ENCODE measurements around the gene CBLC. TPM values are rescaled to one million over a fixed set of nuclear protein-coding genes. Genes with fewer than 3 reads are reported as not detected.

The CBLC gene
- polyA plus RNA-seq, 1 donor from 2014 or later = not detected

- no peaks in the 10 kb centered on the region for H4K20me1 ChIP-seq (ENCODE audit: insufficient read depth)
- no peaks in the 10 kb centered on the region for H3K9me3 ChIP-seq (ENCODE audit: low read length)
- peak overlapping the region; percentile 58 for H3K9ac ChIP-seq (ENCODE audit: low read length)
- no peaks in the 10 kb centered on the region for H3K9me2 ChIP-seq (ENCODE audit: insufficient read depth, low read length)
- H3K27me3 ChIP-seq (ENCODE audit: insufficient read depth, low read depth, low read length) = peaks cover 50% of the 10 kb centered on the region
- no peak overlapping the region for H3K4me2 ChIP-seq (ENCODE audit: low read length)
- no peak overlapping the region for H3K27ac ChIP-seq (ENCODE audit: low read length)
- no peak for TF ChIP-seq REST (IDR thresholded peaks at IDR 0.05; ENCODE audit: borderline replicate concordance)
- no peak for TF ChIP-seq MXI1 (conservative IDR thresholded peaks at IDR 0.05; ENCODE audit: poor library complexity, severe bottlenecking)
- TF ChIP-seq TAF1 (IDR thresholded peaks at IDR 0.05; ENCODE audit: low read depth) = no peak
- TF ChIP-seq CTCF (IDR thresholded peaks at IDR 0.05; ENCODE audit: poor library complexity, severe bottlenecking) = no peak
- TF ChIP-seq EZH2 (IDR thresholded peaks at IDR 0.05; ENCODE audit: borderline replicate concordance, insufficient read depth, low read length, poor library complexity, severe bottlenecking) = no peak
- peak overlapping the region; percentile 76 for H3K4me3 ChIP-seq (ENCODE audit: low read length)
- H3F3A ChIP-seq (ENCODE audit: insufficient read depth, low read length, poor library complexity, severe bottlenecking) = no peaks in the 10 kb centered on the region
- H3K36me3 ChIP-seq (ENCODE audit: insufficient read depth, low read length) = no peaks in the 10 kb centered on the region
- H3K79me2 ChIP-seq (replicated peaks; ENCODE audit: insufficient read depth, low read length) = no peaks in the 10 kb centered on the region
- no peak overlapping the region for H2AFZ ChIP-seq (ENCODE audit: low read depth, low read length)
These were observed 19.1 kb upstream of the CBLC start for GRCh38 chr19:44758596-44758995.

GRCh38 chr19:44759083-44759804 is 18.4 kb upstream of the CBLC start:
- Histone ChIP-seq H3K79me2 (replicated peaks; ENCODE audit: insufficient read depth, low read length) (no peaks in the 10 kb centered on the region), H4K20me1 (ENCODE audit: insufficient read depth) (no peaks in the 10 kb centered on the region), H3K9ac (ENCODE audit: low read length) (no peak overlapping the region), H3K27me3 (ENCODE audit: insufficient read depth, low read depth, low read length) (peaks cover 44% of the 10 kb centered on the region), H3K9me2 (ENCODE audit: insufficient read depth, low read length) (no peaks in the 10 kb centered on the region), H3K9me3 (ENCODE audit: low read length) (no peaks in the 10 kb centered on the region), H3K4me3 (ENCODE audit: low read length) (no peak overlapping the region), H2AFZ (ENCODE audit: low read depth, low read length) (no peak overlapping the region), H3K27ac (ENCODE audit: low read length) (no peak overlapping the region), H3K36me3 (ENCODE audit: insufficient read depth, low read length) (no peaks in the 10 kb centered on the region), H3K4me2 (ENCODE audit: low read length) (no peak overlapping the region), H3F3A (ENCODE audit: insufficient read depth, low read length, poor library complexity, severe bottlenecking) (no peaks in the 10 kb centered on the region)
- TF ChIP-seq RAD21 (conservative IDR thresholded peaks at IDR 0.05) = no peak
- no peak for TF ChIP-seq SMC3 (conservative IDR thresholded peaks at IDR 0.05; ENCODE audit: poor library complexity)
- no peak for TF ChIP-seq MXI1 (conservative IDR thresholded peaks at IDR 0.05; ENCODE audit: poor library complexity, severe bottlenecking)
- no peak for TF ChIP-seq CTCF (IDR thresholded peaks at IDR 0.05; ENCODE audit: poor library complexity, severe bottlenecking)
- no peak for TF ChIP-seq EZH2 (IDR thresholded peaks at IDR 0.05; ENCODE audit: borderline replicate concordance, insufficient read depth, low read length, poor library complexity, severe bottlenecking)

All from neural cell (in vitro differentiated cells).